Suppressor macrophage treated with lipopolysaccharide for 1 hour (primary cell): ENCODE measurements around the gene IRF8.

Experiments
- DNase-seq, 3 donors: peaks; one replicate each; pipeline ENCODE4 v3.0.0-alpha.2; 2020 to 2022

Gene IRF8

DNA sequence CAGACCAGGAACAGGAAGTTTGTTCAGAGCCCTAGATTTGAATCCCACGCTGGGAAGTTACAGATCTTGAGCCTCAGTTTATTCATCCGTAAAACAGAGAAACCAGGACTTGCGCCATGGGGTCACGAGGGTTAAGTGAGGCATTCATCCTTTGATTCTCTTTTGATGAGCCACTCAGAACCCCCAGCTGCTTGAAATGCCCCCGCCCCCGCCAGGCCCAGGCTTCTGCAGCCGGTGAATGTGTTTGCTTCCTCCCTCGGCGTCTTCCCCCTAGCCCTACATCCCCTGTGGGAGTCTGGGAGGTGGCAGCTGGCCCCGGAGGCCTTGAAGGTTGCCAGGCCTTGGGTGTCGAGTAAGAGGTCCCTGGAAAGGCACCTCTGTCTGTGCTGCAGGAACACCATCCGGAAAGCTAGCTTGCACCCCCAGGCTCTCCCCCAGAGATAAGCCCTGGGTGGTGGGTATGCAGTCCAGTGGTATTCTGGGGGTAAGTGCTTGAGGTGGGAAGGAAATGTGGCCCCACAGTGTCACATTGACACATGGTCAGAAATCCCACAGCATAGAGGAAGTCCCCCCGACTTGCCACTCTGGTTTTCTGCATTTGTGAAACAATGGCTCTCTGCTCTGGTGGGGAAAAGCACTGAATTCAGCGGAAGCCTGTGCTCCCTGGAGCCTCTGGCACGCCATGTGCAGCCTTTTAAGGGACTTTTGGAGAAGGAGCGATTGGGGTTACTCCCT, 14.9 kb downstream of the IRF8 start:
- peak; percentile 94 to 95 (median 95) for DNase-seq

DNA sequence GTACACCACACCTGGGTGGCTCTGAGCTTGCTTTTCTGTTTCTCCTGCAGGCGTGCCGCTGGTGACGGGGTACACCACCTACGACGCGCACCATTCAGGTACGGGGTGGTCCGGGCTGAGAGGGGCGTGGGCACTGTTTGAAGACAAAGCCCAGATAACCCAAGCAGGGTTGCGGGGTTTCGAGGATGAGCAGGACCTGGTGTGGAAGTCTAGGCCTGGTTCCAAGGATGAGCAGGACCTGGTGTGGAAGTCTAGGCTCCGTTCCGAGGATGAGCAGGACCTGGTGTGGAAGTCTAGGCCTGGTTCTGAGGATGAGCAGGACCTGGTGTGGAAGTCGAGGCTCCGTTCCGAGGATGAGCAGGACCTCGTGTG, 15.4 kb downstream of the IRF8 start:
- DNase-seq, result no peak

DNA sequence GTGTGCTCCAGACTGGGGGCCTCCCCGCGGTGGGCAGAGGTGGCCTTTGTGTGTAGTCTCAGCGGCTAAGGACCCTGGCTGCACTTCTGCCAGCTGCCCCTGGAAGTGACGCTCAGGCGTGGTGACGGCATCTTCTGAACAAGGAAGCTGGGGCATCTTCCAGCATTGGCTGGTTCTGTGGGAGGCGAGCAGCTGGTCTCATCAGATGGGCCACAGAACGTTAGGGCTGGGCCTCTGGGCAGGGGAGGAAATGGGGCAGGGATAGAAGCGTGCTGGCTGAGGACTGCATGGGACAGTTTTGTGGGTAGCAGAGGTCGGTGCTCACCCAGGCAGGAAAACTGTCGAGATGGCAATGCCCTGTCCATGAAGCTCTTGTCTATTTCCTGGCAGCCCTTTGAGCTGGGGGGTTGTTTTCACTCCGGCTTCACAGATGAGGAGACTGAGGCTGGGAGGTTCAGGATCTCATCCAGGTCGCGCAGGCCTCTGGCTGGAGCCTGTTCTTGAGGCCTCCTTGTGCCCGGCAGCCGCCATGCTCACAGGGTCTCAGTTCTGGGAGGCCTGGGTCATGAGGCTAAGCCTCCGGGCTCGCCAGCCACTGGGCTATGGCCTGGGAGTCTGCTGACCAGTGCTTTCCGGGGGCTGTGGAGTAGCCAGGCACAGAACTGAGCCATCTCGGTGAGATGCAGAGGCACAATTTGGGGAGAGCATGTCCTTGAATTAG, 16.3 kb downstream of the IRF8 start:
- DNase-seq, result peak; percentile 76 to 83 (median 82)

DNA sequence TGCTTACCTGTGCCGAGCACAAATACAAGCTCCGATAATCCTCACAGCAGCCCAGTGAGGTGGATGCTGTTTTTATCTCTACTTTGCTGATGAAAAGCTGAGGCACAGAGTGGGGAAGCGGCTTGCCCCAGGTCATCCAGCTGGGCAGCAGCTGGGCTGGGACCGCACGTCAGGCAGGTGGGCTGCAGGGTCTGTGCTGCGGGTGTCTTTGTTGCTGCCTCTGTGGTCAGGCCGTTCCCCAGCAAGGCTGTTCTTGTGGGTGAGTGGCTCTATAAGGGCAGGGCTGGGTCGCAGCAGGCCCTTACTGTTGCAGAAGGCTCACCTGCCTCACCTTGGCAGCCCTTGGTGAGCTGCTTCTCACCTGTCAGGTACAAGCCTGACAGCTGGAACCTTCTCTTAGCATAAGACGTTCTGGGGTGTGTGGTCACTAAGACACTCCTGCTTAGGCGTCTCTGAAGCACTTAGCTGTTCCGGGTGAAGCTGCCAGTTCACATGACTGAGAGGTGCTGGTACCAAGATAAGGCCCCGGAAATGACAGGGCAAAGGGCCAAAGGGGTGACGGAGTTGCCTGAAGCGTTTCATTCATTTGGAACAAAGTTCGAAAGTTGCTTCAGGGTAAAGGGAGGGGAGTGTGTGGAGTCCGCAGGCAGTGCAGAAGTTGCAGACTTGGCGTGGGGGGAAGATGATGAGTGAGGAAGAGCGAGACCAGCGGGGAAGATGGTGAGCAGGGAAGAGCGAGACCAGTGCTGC, 17.4 kb downstream of the IRF8 start:
- peak; percentile 75 to 82 (median 81) for DNase-seq

DNA sequence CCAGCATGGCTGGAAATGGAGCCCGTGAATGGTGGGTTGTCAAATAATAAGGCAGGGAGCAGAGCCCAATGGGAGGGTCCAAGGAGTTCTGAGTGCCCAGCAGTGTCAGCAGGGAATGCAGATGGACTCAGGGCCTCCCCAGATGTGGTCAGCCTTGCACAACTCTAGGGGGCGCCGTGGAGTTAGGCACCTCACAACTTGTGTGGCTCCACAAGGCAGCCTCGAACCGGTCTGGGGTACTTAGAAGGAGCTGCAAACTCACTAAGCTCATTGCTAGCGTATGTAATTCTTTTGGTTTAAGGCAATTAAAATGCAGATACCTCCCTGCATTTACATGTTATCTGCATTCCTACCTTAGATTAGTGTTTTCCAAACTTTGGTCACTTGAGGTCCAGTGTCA, 18.1 kb downstream of the IRF8 start:
- DNase-seq, result no peak

DNA sequence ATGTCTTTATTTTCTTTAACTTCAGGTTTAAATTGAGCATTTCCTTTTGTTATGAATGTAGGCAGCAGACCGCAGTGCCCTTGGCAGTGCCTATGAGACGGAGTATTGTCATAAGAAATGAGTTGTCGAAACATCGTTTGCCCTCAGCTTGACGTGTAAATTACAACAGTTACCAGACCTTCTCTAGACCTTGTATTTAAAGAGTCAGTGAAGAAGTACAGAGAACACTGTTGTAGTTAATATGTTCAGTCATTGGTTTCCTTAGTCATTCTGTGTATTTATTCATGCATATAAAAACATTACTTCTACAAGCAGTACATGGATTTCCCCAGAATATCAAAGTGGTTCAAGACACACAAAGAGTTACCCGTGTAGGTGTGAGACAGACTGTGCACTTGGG, 19.0 kb downstream of the IRF8 start:
- no peak for DNase-seq

DNA sequence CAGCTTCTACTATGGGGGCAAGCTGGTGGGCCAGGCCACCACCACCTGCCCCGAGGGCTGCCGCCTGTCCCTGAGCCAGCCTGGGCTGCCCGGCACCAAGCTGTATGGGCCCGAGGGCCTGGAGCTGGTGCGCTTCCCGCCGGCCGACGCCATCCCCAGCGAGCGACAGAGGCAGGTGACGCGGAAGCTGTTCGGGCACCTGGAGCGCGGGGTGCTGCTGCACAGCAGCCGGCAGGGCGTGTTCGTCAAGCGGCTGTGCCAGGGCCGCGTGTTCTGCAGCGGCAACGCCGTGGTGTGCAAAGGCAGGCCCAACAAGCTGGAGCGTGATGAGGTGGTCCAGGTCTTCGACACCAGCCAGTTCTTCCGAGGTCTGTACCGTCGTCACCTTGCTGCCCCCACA, 19.5 kb downstream of the IRF8 start:
- no peak for DNase-seq

DNA sequence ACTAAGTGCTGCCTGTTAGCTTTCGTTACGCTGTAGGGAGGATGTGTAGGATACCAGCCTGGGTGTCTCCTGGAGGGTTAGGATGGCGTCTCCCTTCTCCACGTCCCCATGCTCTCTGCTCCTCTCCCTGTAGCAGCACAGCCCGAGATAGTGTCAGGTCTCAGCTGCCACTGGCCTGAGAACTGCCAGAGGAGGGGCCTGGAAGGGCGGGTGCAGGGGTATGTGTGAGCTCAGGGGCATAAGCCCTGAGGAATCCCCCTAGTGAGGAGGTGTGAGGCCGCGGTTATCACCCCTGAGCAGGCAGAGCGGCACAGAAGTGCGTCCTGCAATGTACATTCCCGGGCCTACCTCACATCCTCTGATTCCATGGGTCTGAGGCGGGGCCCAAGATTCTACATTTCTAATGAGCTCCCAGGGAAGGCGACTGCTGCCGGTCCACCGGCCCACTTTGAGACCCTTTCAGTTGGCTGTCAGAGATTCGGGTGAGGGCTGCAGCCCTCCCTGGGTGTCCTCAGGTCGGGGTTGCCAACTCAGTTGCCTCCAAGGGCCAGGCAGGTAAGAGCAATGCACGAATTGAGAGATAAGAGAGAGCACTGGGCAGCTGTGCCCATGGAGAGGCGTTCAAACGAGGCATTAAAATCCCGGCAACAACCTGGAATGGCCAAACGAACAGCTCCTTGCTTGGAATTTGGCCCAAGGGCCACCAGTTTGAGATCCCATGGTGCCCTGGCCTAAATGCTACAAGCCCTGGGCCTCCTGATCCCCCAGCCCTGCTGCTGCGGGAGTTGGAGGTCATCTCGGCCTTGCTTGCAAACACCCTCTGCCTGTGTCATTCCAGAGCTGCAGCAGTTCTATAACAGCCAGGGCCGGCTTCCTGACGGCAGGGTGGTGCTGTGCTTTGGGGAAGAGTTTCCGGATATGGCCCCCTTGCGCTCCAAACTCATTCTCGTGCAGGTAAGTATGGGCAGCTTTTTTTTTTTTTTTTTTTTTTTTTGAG, 20.6 kb downstream of the IRF8 start:
- DNase-seq, result no peak

DNA sequence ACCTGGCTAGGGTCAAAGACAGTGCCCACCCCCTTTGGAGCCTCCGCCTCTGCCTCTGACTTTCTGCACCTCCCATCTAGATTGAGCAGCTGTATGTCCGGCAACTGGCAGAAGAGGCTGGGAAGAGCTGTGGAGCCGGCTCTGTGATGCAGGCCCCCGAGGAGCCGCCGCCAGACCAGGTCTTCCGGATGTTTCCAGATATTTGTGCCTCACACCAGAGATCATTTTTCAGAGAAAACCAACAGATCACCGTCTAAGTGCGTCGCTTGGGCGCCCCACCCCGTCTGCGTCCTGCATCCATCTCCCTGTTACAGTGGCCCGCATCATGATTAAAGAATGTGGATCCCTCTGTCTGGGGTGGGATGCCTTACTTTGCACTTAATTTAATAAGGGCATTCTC, 22.1 kb downstream of the IRF8 start:
- no peak for DNase-seq

DNA sequence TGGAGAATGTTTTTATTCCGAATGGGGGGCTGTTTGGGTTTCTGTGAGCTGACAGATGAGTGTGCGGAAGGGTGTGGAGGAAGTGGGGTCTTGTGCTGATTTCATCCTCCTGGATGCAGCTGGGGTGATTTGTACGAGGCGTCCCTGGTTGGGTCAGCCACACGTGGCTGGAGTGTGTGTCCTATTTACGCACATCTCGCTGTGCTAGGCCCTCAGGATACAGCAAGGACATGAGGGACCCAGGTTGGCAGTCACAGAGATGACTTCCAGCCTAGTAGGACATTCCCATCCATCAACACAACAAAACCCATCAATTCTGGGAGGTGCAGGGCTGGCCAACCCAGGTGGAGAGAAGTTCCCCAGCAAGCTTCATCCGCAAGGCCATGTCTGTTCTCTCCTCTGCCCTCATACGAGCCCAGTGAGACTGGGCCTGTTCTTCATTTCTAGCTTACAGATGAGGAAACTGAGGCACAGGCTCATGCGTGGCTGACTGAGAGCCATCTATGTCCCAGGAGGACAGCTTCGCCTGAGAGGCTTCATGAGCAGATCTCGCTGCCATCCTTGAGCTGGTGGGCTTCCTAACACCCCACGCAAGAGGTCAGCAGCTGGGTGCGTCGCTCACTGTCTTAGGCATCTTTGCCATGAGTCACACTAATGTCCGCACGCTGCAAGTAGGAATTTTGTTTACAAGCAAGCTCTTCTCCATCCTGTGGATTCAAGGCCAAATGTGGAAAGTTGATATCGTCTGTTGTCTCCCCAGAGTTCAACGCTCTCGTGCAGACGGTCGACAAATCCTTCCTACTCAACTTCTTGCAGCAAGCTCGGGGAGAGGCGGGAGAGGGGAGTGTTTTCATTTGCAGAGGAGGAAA, 24.4 kb downstream of the IRF8 start:
- peak; percentile 60 to 73 (median 69) for DNase-seq

DNA sequence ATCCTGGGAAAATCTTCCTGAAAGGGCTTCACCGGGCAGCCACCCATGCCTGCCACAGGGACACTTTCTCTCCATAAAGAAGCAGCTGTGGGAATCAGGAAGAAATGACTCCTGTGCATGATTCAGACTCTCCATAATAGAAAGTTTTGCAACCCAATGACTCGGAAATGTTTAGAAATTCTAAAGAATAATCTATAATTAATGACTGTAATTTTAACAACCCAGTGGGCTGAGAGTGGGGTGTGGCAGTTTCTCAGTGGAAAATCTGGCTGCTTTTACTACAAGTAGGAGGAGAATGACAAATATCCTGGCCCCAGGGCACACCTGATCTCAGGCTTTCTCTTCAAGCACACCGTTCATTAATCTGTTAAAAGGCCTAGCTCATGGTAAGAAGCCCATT, 25.7 kb downstream of the IRF8 start:
- DNase-seq, result peak; percentile 65 to 88 (median 79)

DNA sequence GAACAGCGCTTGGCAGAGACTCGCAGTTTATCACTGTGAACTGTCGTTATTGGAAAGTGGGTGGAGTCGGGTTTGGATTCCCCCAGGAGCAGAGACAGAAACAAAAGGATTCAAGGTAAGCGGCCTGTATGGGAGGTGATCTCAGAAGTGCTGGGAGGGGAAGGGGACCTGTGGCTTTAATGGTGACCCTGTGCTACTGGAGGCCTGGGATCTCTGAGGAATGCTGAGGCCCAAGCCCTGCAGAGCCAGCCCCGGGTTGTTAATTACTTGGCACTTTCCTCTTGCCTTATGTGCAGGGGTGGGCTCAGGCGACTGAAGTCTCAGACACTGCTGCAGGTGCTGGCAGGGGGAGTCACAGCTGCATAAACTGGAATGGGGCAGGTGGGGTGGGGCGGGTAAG, 27.4 kb downstream of the IRF8 start:
- DNase-seq, result no peak

DNA sequence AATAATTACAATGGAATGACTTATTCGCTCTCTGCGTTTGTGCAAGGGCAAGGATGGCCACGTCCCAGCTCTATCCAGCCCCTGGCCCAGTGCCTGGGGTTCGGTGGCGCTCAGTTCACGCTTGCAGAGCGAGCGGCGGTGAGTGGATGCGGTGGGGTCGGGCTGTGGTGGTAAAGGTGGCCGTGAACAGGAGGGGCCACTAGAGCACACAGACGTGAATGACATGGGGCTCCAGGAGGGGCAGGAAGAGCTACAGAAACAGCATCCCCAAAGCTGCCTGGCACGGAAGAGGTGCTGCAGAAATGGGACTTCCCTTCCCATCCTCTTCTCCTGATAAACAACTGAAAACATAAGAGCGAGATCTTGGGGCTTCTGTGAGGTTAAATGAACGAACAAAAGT, 28.4 kb downstream of the IRF8 start:
- no peak for DNase-seq

DNA sequence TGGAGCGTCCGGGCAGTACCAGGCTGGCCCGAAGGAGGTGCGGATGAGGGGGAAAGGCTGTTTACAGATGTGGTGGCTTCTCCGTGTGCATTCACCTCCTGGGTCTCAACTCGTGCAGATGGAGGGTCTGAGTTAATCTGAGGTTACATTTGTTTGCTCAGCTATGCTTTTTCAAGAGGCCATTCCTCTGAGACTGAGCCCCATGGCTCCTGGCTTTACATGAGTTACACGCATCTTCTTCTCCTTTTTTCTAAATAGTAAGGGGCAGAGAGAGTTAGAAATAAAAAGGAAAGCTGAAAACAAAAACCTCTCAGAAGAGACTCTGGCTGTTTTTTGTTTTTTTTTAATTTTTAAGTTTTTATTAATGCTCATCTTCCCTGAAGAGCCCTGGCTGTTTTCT, 29.0 kb downstream of the IRF8 start:
- DNase-seq, result no peak

DNA sequence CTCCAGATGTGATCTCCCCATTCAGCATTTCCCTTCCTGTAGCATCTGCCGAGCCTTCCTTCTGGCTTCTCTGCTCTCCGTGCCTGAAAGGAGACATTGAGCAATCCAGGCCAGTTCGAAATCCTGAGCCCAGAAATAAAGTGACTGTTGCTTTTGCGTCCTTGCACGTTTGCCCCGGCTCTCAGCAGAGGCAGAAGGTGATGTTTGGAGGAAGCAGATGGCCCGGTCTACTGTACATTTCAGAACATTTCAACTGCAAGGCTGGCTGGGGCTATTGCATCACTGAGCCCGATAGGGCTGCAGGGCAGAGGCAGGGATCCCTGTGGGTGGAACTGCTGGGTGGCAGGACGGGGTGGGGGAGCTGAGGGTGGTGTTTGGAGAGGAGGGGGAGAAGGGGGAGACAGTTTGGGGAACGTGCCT, 29.4 kb downstream of the IRF8 start:
- DNase-seq, result peak; percentile 81 to 92 (median 90)

DNA sequence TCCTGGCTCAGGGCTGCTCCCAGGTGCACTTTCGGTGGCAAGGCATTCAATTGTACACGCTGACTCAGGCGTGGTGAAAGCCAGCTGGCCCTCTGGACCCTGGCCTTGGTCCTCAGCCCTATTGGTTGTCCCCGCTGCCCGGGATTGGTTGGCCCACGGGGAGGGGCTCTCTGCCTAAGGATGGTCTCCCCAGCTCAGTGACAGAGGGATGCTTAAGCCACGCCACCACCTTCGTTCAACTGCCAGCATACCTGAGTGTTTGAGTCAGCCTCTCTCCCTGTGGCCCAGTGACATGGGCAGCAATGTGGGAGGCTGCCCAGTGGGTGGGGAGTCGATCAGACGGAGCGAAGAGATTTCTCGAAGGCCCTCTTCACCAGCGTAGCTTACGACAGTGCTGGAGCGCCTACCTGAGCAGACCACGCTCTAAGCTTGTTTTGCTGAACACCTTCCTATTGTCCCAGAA, 30.3 kb downstream of the IRF8 start:
- DNase-seq, result no peak

DNA sequence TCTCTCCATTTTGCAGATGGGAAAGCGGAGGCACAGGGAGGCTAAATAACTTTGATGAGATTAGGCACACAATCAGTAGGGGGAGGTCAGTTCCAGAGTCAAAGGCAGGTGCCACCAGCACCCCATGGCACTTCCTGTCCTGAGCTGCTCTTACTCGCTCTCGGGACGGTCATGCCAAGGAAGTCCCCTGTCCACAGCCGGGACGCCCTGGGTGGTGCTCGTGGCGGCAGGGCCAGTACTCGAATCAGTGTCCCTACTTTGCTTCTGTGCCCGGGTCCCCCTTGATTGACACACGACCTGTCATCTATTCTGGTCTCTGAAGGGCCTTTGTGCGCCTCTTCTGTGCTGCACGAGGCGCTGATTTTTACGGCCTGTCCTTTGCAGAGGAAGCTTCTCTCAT, 31.3 kb downstream of the IRF8 start:
- DNase-seq, result no peak

DNA sequence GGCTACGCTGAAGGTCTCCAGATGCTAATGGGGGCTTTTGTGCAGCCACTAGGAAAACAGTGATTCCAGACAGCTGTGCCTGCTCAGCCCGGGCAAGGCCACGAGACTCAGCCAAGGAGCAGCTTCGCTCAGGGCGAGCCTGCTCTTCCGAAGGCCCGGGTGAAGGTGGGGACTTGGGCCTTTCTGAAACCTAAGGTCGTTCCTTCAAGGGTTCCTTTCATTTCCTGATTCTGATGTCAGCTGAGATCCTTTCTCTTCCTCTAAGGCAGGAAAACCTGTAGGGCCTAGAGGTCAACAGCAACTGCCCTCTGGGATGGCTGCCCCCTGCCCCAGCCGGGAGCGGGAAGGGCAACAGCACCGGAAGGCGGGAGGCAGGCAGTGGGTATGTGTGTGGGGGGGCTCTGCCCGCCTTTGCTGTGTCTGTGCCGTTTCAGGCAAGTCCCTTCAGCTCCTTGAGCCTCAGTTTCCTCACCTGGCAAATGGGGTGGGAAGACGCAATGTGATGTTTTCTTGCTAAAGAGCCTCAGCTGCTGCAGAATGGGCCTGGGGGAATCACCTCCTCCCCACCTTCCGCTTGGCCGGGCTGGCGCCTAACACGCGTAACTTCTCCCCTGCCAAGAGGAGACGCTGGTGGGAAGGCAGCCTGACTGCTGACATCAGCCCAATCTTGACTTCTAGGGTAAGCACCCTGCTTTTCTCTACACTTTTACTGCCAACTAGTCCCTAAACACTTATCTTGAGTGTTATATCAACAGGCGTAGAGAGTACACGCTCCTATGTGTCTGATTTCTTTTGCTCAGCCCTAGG, 32.8 kb downstream of the IRF8 start:
- peak; percentile 50 to 67 (median 52) for DNase-seq

DNA sequence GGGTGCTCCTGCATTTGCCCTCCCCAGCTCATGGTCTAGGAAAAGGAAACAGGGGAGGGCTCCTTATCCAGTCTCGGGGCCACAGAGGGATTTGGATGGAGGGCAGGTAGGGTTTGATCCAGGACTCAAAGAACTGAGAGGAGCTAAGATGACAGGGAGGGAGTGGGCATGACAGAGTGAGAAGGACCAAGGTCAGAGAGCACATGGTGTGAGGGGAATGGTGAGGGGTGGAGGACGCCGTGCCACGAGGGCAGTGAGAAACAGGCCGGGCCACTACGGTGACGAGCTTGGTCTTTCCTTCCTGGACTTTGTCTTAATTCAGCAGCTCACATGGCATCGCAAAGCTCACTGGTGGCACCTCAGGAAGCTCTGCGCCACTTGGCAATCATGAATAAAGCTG, 35.2 kb downstream of the IRF8 start:
- DNase-seq, result no peak

DNA sequence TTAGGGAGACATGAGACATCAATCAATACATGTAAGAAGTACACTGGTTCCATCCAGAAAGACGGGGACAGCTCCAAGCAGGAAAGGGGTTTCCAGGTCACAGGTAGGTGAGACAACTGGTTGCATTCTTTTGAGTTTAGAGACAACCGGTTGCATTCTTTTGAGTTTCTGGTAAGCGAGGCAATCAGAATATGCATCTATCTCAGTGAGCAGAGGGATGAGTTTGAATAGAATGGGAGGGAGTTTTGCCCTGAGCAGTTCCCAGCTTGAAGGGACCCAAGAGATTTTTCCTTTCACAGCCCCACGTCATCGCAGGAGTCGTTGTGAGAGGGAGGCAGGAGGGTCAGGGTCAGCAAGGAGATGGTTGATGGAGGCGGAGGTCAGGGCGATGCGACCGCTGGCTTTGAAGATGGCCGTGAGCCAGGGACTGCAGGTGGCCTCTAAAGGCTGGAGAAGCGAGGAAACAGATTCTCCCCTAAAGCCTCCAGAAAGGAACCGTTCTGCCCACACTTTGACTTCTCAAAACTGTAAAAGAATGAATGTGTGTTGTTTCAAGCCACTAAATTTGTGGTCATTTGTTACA, 36.5 kb downstream of the IRF8 start:
- no peak for DNase-seq
